Smooth muscle cell (in vitro differentiated cells): ENCODE data around the gene IL16. TPM values are rescaled to one million over a fixed set of nuclear protein-coding genes. Genes with fewer than 3 reads are reported as not detected.
A peak's percentile ranks its signal among the peaks of the same experiment; 100 is the strongest.

Experiments used
- DNase-seq: peaks from one replicate; lab custom pipeline; 2025; ENCODE audit not compliant: unreplicated experiment; lab: John Stamatoyannopoulos, UW
- H2AFZ ChIP-seq: fragments of 200-600 bp; sonication (generic); 2 replicates; pipeline ENCODE4 v1.6.0; 2016; ENCODE audit warnings: antibody characterized with exemption, low read depth, mild to moderate bottlenecking
- H3F3A ChIP-seq: fragments of 200-600 bp; sonication (generic); 2 replicates; pipeline ENCODE4 v1.6.0; 2017; ENCODE audit warnings: antibody characterized with exemption, low read depth
- H3K27ac ChIP-seq: fragments of 200-600 bp; sonication (generic); 2 replicates; pipeline ENCODE4 v1.5.1; 2016; ENCODE audit warnings: low read depth, mild to moderate bottlenecking
- H3K27me3 ChIP-seq: fragments of 200-600 bp; sonication (generic); 2 replicates; pipeline ENCODE4 v1.6.1; 2016; ENCODE audit warnings: low read depth, mild to moderate bottlenecking
- H3K36me3 ChIP-seq: fragments of 200-600 bp; sonication (generic); 2 replicates; pipeline ENCODE4 v1.5.1; 2016; ENCODE audit warnings: low read depth
- H3K4me1 ChIP-seq: fragments of 200-600 bp; sonication (generic); 2 replicates; pipeline ENCODE4 v1.5.1; 2016; ENCODE audit warnings: low read depth
- H3K4me2 ChIP-seq: fragments of 200-600 bp; sonication (generic); 2 replicates; pipeline ENCODE4 v1.6.0; 2016; ENCODE audit warnings: mild to moderate bottlenecking
- H3K4me3 ChIP-seq: fragments of 200-600 bp; sonication (generic); 2 replicates; pipeline ENCODE4 v1.5.1; 2016; ENCODE audit warnings: mild to moderate bottlenecking
- H3K79me2 ChIP-seq: fragments of 200-600 bp; sonication (generic); 2 replicates; pipeline ENCODE4 v1.6.0; 2016; ENCODE audit warnings: low read depth, mild to moderate bottlenecking
- H3K9ac ChIP-seq: fragments of 200-600 bp; sonication (generic); 2 replicates; pipeline ENCODE4 v1.6.0; 2016; ENCODE audit warnings: low read depth
- H3K9me3 ChIP-seq: fragments of 200-600 bp; sonication (generic); replicated peaks from 2 replicates; pipeline ENCODE4 v1.5.1; 2016; ENCODE audit warnings: low read depth
- H4K20me1 ChIP-seq: fragments of 200-600 bp; sonication (generic); 2 replicates; pipeline ENCODE4 v1.6.0; 2016; ENCODE audit warnings: low read depth
- WGBS: methylation state at CpG from one replicate; pipeline ENCODE4 v1.1.7; 2016; ENCODE audit warnings: low lambda C conversion rate; 5-methylcytosine and 5-hydroxymethylcytosine counted together
- polyA plus RNA-seq: library from polyadenylated mRNA; unstranded; fragments of >200 nt; fragmentation: Nextera tagmentation; extraction: Ambion mirVana; gene quantifications from 2 replicates; pipeline ENCODE4 v1.2.1, GENCODE V29; 2016
- total RNA-seq: library from RNA; depleted of rRNA; stranded (reverse); fragments of >200 nt; gene quantifications from 2 replicates; pipeline ENCODE4 v1.2.3, GENCODE V29; 2014
- TF ChIP-seq, protein P1 (sequence below): fragments of 200-600 bp; sonication (generic); IDR thresholded peaks from 2 replicates; pipeline ENCODE4 v1.5.1; 2017; ENCODE audit warnings: borderline replicate concordance, mild to moderate bottlenecking, antibody characterized with exemption; ENCODE audit not compliant: insufficient read depth, poor library complexity, severe bottlenecking

The IL16 gene
- total and polyA plus RNA-seq, 2 experiments from 2014 or later, result 1.3 to 1.4 TPM

DNA sequence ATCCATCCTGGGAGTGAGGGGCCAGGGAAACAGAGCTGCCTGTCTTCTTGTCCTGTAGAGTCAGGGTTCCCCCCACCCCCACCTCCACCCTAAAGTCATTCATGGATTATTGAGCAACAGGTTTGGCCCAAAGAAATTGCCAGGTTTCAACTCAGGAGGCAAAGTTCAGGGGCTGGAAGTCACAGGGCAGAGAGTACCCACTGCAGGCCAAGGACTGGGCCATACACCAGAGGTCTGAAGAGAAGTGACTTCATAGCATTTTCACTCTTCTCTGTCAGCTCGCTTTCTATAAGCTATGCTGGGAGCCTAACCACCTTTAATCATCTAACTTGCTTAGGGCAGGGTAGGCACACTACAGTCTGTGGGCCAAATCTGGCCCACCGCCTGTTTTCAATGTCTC is 77.2 kb downstream of the IL16 start:
- Histone ChIP-seq H3K27ac (no peak overlapping the region), H4K20me1 (no peaks in the 10 kb centered on the region), H3K4me1 (peaks cover 16% of the 10 kb centered on the region), H3K36me3 (no peaks in the 10 kb centered on the region), H3K4me2 (no peak overlapping the region), H3K79me2 (no peaks in the 10 kb centered on the region), H2AFZ (no peak overlapping the region), H3K9ac (no peak overlapping the region), H3K4me3 (no peak overlapping the region), H3K9me3 (peaks cover 4% of the 10 kb centered on the region), H3F3A (no peaks in the 10 kb centered on the region), H3K27me3 (no peaks in the 10 kb centered on the region)
- no peak for DNase-seq
- WGBS, result 93% methylated on average over 2 of the region's 2 CpGs
- TF ChIP-seq, protein P1, sequence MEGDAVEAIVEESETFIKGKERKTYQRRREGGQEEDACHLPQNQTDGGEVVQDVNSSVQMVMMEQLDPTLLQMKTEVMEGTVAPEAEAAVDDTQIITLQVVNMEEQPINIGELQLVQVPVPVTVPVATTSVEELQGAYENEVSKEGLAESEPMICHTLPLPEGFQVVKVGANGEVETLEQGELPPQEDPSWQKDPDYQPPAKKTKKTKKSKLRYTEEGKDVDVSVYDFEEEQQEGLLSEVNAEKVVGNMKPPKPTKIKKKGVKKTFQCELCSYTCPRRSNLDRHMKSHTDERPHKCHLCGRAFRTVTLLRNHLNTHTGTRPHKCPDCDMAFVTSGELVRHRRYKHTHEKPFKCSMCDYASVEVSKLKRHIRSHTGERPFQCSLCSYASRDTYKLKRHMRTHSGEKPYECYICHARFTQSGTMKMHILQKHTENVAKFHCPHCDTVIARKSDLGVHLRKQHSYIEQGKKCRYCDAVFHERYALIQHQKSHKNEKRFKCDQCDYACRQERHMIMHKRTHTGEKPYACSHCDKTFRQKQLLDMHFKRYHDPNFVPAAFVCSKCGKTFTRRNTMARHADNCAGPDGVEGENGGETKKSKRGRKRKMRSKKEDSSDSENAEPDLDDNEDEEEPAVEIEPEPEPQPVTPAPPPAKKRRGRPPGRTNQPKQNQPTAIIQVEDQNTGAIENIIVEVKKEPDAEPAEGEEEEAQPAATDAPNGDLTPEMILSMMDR, result no peak

DNA sequence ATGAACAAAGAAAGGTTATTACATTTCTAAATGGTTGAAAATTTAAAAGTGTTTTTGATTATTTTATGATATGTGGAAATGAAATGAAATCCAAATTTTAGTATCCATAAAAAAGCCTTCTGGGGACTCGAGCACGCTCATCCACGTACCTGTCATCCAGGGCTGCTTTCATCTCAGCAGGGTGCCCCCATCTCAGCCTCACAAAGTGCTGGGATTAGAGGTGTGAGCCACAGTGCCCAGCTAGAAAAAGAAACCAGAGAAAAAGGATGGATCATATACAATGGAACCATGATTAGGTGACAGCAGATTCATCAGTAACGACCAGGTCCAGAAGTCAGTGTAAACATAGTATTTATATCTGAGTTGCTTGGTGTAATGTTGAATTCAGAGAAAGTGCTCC is 77.6 kb downstream of the IL16 start:
- no peak overlapping the region for H3K4me2 ChIP-seq
- no peaks in the 10 kb centered on the region for H3K27me3 ChIP-seq
- H2AFZ ChIP-seq, result no peak overlapping the region
- no peaks in the 10 kb centered on the region for H3F3A ChIP-seq
- H3K4me1 ChIP-seq, result peaks cover 16% of the 10 kb centered on the region
- H3K27ac ChIP-seq, result no peak overlapping the region
- H4K20me1 ChIP-seq, result no peaks in the 10 kb centered on the region
- H3K4me3 ChIP-seq, result no peak overlapping the region
- H3K9ac ChIP-seq, result no peak overlapping the region
- peaks cover 4% of the 10 kb centered on the region for H3K9me3 ChIP-seq
- no peak for DNase-seq
- 90% methylated on average over 4 of the region's 4 CpGs for WGBS
- H3K36me3 ChIP-seq, result no peaks in the 10 kb centered on the region
- TF ChIP-seq, protein P1, result no peak
- no peaks in the 10 kb centered on the region for H3K79me2 ChIP-seq

DNA sequence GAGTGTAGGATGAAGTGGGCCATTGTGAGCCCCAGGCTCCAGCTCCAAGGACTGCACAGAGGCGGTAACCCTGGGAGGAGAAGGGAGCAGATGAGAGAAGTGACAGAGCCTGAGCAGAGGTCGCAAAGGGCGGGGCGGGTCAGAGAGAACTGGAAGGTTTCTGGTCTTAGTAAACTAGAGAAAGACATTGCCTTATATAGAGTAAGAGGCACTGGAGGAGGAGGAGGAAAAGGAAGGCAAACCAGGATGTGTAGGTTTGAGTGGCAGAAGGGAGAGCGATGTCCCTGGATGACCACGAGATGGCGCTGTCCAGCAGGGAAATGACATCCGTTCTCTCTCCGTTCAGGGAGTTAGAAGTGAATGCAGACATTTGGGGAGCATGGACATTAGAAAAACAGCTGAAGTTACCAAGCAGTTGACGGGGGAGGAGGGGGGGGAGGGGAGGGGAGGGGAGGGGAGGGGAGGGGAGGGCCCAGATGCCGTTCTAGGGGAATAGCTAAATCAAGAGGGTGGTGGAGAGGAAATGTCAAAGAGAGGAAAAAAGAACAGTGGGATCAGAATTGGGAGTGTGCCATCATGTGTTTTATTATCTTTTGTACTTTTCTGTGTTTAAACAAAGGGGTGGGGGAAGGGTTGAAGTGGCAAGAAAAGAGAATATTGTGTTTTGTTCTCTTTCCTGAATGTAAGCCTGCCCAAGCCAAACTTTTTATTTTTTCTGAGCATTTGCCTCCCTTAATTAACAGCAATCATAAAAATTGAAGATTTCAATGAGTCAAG is 78.4 kb downstream of the IL16 start:
- Histone ChIP-seq H3F3A (no peaks in the 10 kb centered on the region), H3K4me2 (no peak overlapping the region), H3K27me3 (peaks cover 4% of the 10 kb centered on the region), H3K4me3 (no peak overlapping the region), H3K9me3 (peaks cover 4% of the 10 kb centered on the region), H3K79me2 (no peaks in the 10 kb centered on the region), H3K27ac (no peak overlapping the region), H3K4me1 (peaks cover 15% of the 10 kb centered on the region), H4K20me1 (no peaks in the 10 kb centered on the region), H2AFZ (no peak overlapping the region), H3K36me3 (no peaks in the 10 kb centered on the region), H3K9ac (no peak overlapping the region)
- TF ChIP-seq, protein P1, result peak; percentile 79
- DNase-seq, result peak; percentile 14
- 10% methylated on average over 10 of the region's 11 CpGs for WGBS
